Stimulated activated CD4-positive, alpha-beta T cell treated with anti-CD3 and anti-CD28 coated beads, Interleukin-4, amount 100 ng/mL, for 24 hours (primary cell): ENCODE data around the gene EEFSEC.

Source experiments
- DNase-seq: peaks from one replicate; pipeline ENCODE4 v3.0.0-alpha.2; 2020

Gene EEFSEC, protein sequence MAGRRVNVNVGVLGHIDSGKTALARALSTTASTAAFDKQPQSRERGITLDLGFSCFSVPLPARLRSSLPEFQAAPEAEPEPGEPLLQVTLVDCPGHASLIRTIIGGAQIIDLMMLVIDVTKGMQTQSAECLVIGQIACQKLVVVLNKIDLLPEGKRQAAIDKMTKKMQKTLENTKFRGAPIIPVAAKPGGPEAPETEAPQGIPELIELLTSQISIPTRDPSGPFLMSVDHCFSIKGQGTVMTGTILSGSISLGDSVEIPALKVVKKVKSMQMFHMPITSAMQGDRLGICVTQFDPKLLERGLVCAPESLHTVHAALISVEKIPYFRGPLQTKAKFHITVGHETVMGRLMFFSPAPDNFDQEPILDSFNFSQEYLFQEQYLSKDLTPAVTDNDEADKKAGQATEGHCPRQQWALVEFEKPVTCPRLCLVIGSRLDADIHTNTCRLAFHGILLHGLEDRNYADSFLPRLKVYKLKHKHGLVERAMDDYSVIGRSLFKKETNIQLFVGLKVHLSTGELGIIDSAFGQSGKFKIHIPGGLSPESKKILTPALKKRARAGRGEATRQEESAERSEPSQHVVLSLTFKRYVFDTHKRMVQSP

GRCh38 chr3:128153156-128154041 is at the start of gene EEFSEC:
Gene EEFSEC, plus strand, starts transcription at chr3:128153481. Its CDS starts 27 bp downstream, at chr3:128153508.
- peak; percentile 88 for DNase-seq

- DNase-seq: no peak
These were observed 45.4 kb upstream of the EEFSEC start for GRCh38 chr3:128107834-128108233.

DNA sequence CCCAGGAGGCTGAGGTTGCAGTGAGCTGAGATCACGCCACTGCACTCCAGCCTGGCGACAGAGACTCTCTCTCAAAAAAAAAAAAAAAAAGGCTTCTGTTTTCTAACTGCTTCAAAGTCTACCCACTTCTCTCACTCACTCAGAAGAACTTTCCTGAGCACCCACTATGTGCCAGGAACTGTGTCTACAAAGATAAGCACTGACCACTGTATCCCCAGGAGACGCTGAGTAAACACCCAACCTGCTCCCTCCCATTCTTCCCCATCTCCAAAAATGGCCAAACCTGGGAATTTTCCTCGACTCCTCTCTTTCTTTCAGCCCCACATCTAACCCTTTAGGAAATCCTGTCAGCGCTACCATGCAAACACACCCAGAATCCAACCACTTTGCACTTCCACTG is 42.1 kb upstream of the EEFSEC start:
- DNase-seq: no peak

- DNase-seq: peak; percentile 51
These were observed 40.8 kb upstream of the EEFSEC start for GRCh38 chr3:128112357-128112968.

GRCh38 chr3:128113817-128114794 is 39.2 kb upstream of the EEFSEC start:
- no peak for DNase-seq

DNA sequence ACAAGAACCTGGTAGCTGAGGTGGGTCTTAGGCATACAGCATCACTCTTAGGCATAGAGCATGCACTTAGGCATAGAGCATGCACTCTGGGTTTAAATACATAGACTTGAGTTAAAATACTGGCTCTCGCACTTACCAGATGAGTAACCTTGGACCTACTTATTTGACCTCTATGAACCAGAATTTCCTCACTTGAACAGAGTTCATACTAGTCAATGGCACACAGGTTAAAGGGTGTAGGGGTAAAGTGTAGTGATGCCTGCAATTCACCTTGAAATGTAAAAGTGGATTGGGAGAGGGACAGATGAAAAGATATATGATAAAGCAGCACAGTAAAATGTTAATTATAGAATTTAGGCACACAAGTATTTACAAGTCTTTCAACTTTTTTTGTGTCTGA is 31.3 kb upstream of the EEFSEC start:
- no peak for DNase-seq

DNA sequence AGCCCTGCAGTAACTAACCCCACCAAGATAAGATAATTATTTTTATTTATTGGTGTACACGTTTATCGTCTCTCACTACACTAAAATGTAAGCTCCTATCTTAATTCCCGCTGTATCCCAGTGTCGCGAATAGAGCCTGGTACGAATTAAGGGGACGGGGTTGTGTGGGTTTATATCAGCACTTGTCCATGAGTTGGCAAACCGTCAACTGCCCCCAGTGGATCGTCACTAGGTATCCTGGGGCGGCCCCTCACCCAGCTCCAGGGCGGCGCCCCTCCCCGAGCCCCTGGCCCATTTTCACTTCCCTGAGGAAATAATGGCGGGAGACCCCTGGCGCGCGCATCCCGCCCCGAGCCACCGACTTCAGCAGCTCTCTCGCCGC is 30.1 kb upstream of the EEFSEC start:
- no peak for DNase-seq

DNA sequence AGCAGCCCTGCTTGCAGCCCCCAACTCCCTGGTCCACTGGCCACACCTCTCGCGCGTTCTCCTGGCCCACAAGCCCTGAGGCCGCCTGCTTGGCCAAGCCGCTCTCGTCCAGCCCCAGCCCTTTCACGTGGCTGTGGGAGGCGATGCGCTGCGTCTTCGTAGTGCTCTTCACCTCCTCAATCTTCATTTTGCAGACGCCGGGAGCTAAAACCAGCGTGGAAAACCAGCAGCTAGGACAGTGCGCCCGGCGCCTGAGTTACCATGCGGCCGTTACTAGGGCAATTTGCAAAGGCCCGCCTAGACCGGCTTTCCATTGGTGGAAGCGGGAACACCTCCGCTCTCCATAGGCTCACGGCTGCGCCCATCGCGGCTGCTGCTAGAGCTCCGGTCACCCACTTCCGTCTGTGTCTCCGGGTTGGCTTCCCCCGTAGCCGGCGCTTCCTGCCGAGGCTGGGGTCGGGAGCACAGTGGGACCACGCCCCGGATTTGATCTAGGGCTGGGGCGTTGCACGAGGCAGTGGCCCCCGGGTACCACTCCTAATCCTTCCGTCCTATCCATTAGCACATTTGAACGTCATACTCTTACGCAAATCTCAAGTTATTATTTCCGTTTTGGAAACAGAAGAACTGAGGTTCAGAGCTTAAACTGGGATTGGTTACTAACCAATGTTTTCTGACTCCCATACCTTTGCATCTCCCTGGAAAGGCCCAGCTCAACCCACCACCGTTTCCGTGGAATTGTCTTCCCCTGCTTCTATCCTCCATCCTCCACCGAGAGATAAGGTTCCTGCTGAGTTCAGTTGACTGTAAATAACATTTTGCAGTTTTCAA is 29.5 kb upstream of the EEFSEC start, which contains the start of gene RUVBL1:
TSS of gene RUVBL1 (minus strand) at position 275 of the 831 bp plus-strand sequence. CDS start at position 187, 88 bp downstream.
- DNase-seq: peak; percentile 98

- DNase-seq: no peak
These were observed 26.0 kb upstream of the EEFSEC start for GRCh38 chr3:128127236-128127635.

DNA sequence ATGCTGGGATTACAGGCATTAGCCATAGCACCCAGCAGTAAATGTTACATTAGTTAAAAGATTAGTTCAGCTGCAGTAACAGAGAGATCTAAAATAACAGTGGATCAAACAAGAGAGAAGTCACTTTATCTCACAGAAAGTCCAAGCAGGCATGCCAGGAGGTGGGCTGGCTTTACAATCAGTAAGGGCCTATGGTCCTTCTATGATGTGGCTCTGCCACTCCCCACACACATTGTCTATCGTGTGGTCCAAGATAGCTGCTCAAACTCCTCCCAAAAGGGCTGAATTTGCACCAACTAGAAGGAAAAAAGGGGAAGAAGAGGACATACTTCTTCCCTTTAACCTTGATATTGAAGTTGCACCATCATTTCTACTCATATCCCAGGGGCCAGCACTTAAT is 25.0 kb upstream of the EEFSEC start:
- no peak for DNase-seq

- DNase-seq: no peak
These were observed 21.2 kb upstream of the EEFSEC start for GRCh38 chr3:128131897-128132646.

DNA sequence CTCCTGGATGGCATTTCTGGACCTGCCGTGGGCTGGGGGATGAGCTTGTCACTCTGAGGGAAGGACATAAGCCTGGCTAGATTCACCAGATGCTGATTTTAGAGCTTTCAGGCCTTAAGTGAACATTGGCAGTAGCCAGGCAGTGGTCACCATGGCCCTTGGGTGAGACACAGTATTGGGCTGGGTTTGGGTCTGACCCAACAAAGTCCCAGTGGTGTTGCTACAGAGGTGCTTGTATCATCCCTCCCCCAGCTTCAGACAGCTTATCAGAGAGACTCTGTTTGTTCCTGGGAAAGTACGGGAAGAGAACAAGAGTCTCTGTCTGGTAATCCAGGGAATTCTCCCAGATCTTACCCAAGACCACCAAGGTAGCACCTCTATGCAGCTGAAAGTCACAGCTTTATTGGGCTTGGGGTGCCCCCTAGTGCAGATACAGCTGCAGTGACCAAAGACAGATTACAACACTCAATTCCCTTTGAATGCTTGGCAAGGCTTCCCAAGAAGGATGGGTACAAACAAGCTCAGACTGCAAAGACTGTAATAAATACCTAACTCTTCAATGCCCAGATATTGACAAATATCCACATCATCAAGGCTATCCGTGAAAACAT is 19.9 kb upstream of the EEFSEC start:
- DNase-seq: peak; percentile 35

GRCh38 chr3:128143496-128143895 is 9.8 kb upstream of the EEFSEC start:
- no peak for DNase-seq

- DNase-seq: no peak
These were observed 8.6 kb upstream of the EEFSEC start for GRCh38 chr3:128144512-128145187.

- no peak for DNase-seq
These were observed 8.0 kb upstream of the EEFSEC start for GRCh38 chr3:128145279-128145678.

DNA sequence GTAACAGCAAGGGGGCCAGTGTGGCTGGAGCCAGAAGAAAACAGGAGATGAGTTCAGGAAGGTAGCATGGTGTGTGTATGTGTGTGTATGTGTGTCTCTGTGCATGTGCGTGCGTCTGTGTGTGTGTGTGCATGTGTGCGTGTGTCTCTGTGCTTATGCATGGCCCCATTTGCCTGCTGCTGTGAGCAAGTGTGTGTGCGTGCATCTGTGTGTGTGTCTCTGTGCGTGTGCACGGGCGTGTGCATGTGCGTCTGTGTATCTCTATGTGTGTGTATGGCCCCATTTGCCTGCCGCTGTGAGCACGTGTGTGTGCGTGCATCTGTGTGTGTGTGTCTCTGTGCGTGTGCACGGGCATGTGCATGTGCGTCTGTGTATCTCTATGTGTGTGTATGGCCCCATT is 7.1 kb upstream of the EEFSEC start:
- no peak for DNase-seq

- DNase-seq: no peak
These were observed 3.6 kb upstream of the EEFSEC start for GRCh38 chr3:128149650-128150049.

GRCh38 chr3:128151758-128152274 is 1.5 kb upstream of the EEFSEC start:
- no peak for DNase-seq
